SK-N-SH (cell line): ENCODE results near the gene RASGRF1. TPM values are rescaled to one million over a fixed set of nuclear protein-coding genes. Genes with fewer than 3 reads are reported as not detected.

Experiments used
- CTCF ChIA-PET: fragments of 300-600, 350-600 bp; formaldehyde crosslinking; extraction: SDS; loops from one replicate; lab custom pipeline; 2021; lab: Yijun Ruan, JAX
- POLR2A ChIA-PET: fragments of 350-600 bp; sonication (Branson Sonifier 250); formaldehyde crosslinking; extraction: SDS; loops from one replicate; lab custom pipeline; 2020; ENCODE audit warnings: antibody characterized with exemption, inconsistent platforms; lab: Yijun Ruan, JAX
- DNase-seq: peaks from one replicate; pipeline ENCODE4 v3.0.0; 2012
- H2AFZ ChIP-seq: fragments of 200-600 bp; sonication (generic); 2 replicates; pipeline ENCODE4 v1.8.1; 2016; ENCODE audit warnings: antibody characterized with exemption, mild to moderate bottlenecking, low read depth
- H3F3A ChIP-seq: fragments of 200-600 bp; sonication (generic); replicated peaks from 2 replicates; pipeline ENCODE3; 2016; ENCODE audit warnings: antibody characterized with exemption, mild to moderate bottlenecking; ENCODE audit not compliant: insufficient read depth
- H3K27ac ChIP-seq, 2 experiments: fragments of 200-500 bp in 1 of 2; fragments of 200-600 bp in 1 of 2; sonication (Bioruptor generic) in 1 of 2; sonication (generic), shearing (Covaris generic) in 1 of 2; 2 replicates each; pipeline versions ENCODE4 v1.5.1 to v1.6.1; 2014 to 2016; ENCODE audit warnings: low read depth in 2 of 2, inconsistent platforms in 1 of 2, low read length in 1 of 2, mild to moderate bottlenecking in 1 of 2, mixed read lengths in 1 of 2
- H3K27me3 ChIP-seq: fragments of 200-600 bp; sonication (generic), shearing (Covaris generic); 2 replicates; pipeline ENCODE4 v1.6.1; 2016; ENCODE audit warnings: mixed run types; ENCODE audit not compliant: insufficient read depth
- H3K36me3 ChIP-seq, 2 experiments: fragments of 200-500 bp in 1 of 2; fragments of 200-600 bp in 1 of 2; sonication (Bioruptor generic) in 1 of 2; sonication (generic) in 1 of 2; replicated peaks in 1 of 2; 2 replicates each; pipeline versions ENCODE3 to v1.5.1; 2014 to 2016; ENCODE audit warnings: low read length in 1 of 2, mild to moderate bottlenecking in 1 of 2; ENCODE audit not compliant: insufficient read depth in 2 of 2, control insufficient read depth in 1 of 2
- H3K4me1 ChIP-seq, 2 experiments: fragments of 200-500 bp in 1 of 2; fragments of 200-600 bp in 1 of 2; sonication (Bioruptor generic) in 1 of 2; sonication (generic), shearing (Covaris generic) in 1 of 2; 2 replicates each; pipeline versions ENCODE4 v1.5.1 to v1.6.1; 2014 to 2016; ENCODE audit warnings: low read depth in 1 of 2, low read length in 1 of 2, mixed run types in 1 of 2; ENCODE audit not compliant: insufficient read depth in 2 of 2, control insufficient read depth in 1 of 2
- H3K4me2 ChIP-seq: fragments of 200-600 bp; sonication (generic), shearing (Covaris generic); 2 replicates; pipeline ENCODE4 v1.6.1; 2017; ENCODE audit warnings: mixed run types
- H3K4me3 ChIP-seq, 2 experiments: fragments of 200-500 bp in 1 of 2; fragments of 200-600 bp in 1 of 2; sonication (Bioruptor generic) in 1 of 2; sonication (generic), shearing (Covaris generic) in 1 of 2; 2 replicates each; pipeline versions ENCODE4 v1.5.1 to v1.8.1; 2014 to 2016; ENCODE audit warnings: low read depth in 2 of 2, inconsistent platforms in 1 of 2, low read length in 1 of 2, mild to moderate bottlenecking in 1 of 2, mixed read lengths in 1 of 2, moderate library complexity in 1 of 2
- H3K79me2 ChIP-seq: fragments of 200-600 bp; sonication (generic); 2 replicates; pipeline ENCODE4 v1.8.1; 2017; ENCODE audit warnings: mild to moderate bottlenecking; ENCODE audit not compliant: insufficient read depth
- H3K9ac ChIP-seq: fragments of 200-600 bp; sonication (generic); 2 replicates; pipeline ENCODE4 v1.6.1; 2017; ENCODE audit warnings: mixed run types
- H3K9me2 ChIP-seq: fragments of 200-600 bp; sonication (generic); 2 replicates; pipeline ENCODE4 v1.6.1; 2017; ENCODE audit warnings: mixed run types
- H3K9me3 ChIP-seq: fragments of 200-600 bp; sonication (generic); 2 replicates; pipeline ENCODE4 v1.6.1; 2017; ENCODE audit warnings: mixed run types, mild to moderate bottlenecking, moderate library complexity
- H4K20me1 ChIP-seq: fragments of 200-600 bp; sonication (generic); 2 replicates; pipeline ENCODE4 v1.6.1; 2017; ENCODE audit warnings: mild to moderate bottlenecking, mixed run types; ENCODE audit not compliant: insufficient read depth
- CHD2 ChIP-seq: fragments of 150-350 bp; IDR thresholded peaks from 2 replicates; pipeline ENCODE4 v1.6.1; 2018; ENCODE audit warnings: low read length; ENCODE audit not compliant: partially characterized antibody
- ELF1 ChIP-seq: IDR thresholded peaks from 2 replicates; pipeline ENCODE4 v1.4.0; 2012
- EP300 ChIP-seq, 2 experiments: IDR thresholded peaks; 2 replicates each; pipeline versions ENCODE4 v1.4.0 to v1.6.1; 2012; ENCODE audit warnings: borderline replicate concordance in 1 of 2, low read depth in 1 of 2, low read length in 1 of 2
- FOXJ3 ChIP-seq: sonication (generic); formaldehyde crosslinking; IDR thresholded peaks from 2 replicates; pipeline ENCODE4 v1.5.1; 2020; ENCODE audit warnings: mild to moderate bottlenecking, missing genetic modification reagents
- FOXM1 ChIP-seq: IDR thresholded peaks from 2 replicates; pipeline ENCODE4 v1.4.0; 2012; ENCODE audit warnings: low read depth, mild to moderate bottlenecking
- GABPA ChIP-seq: IDR thresholded peaks from 2 replicates; pipeline ENCODE4 v1.4.0; 2012; ENCODE audit warnings: low read depth, mild to moderate bottlenecking
- JUND ChIP-seq: IDR thresholded peaks from 2 replicates; pipeline ENCODE4 v1.4.0; 2012
- MEF2A ChIP-seq: IDR thresholded peaks from 2 replicates; pipeline ENCODE4 v1.4.0; 2012; ENCODE audit warnings: low read depth, borderline replicate concordance
- POLR2AphosphoS5 ChIP-seq: IDR thresholded peaks from 2 replicates; pipeline ENCODE4 v1.6.1; 2012; ENCODE audit warnings: low read depth, low read length
- RAD21 ChIP-seq: IDR thresholded peaks from 2 replicates; pipeline ENCODE4 v1.6.1; 2012; ENCODE audit warnings: mild to moderate bottlenecking, low read length
- RXRA ChIP-seq: IDR thresholded peaks from 2 replicates; pipeline ENCODE4 v1.4.0; 2012; ENCODE audit warnings: low read depth, mild to moderate bottlenecking, borderline replicate concordance
- SMC3 ChIP-seq: IDR thresholded peaks from 2 replicates; pipeline ENCODE4 v1.6.1; 2012; ENCODE audit warnings: low read depth, low read length, improper control_type of control experiment
- TCF12 ChIP-seq: IDR thresholded peaks from 2 replicates; pipeline ENCODE4 v1.4.0; 2012
- YY1 ChIP-seq: IDR thresholded peaks from 2 replicates; pipeline ENCODE4 v1.4.0; 2012; ENCODE audit warnings: low read depth, mild to moderate bottlenecking
- WGBS: methylation state at CpG from one replicate; pipeline ENCODE4 v1.1.6; 2017; ENCODE audit warnings: low lambda C conversion rate; 5-methylcytosine and 5-hydroxymethylcytosine counted together
- polyA plus RNA-seq, 3 experiments: library from polyadenylated mRNA; depleted of rRNA; stranded (reverse); fragments of >200 nt; gene quantifications; 2 replicates each; pipeline ENCODE4 v1.2.3, GENCODE V29; 2012
- TF ChIP-seq, protein P1 (sequence below): IDR thresholded peaks from 2 replicates; pipeline ENCODE4 v1.4.0; 2012; ENCODE audit warnings: low read depth, borderline replicate concordance
- TF ChIP-seq, protein P2 (sequence below): IDR thresholded peaks from 2 replicates; pipeline ENCODE4; 2012
- TF ChIP-seq, protein P3 (sequence below): IDR thresholded peaks from 2 replicates; pipeline ENCODE4 v1.6.1; 2012; ENCODE audit warnings: mild to moderate bottlenecking, low read depth, low read length, moderate library complexity
- TF ChIP-seq, protein P4 (sequence below): fragments of 150-350 bp; IDR thresholded peaks from 2 replicates; pipeline ENCODE4 v1.6.1; 2016; ENCODE audit warnings: mild to moderate bottlenecking, low read depth, low read length
- TF ChIP-seq, protein P5 (sequence below): fragments of 150-350 bp; IDR thresholded peaks from 2 replicates; pipeline ENCODE4 v1.6.1; 2017; ENCODE audit warnings: antibody characterized with exemption, low read length, low read depth, borderline replicate concordance

Gene RASGRF1
- polyA plus RNA-seq, 1 of the 3 experiments (the other 2 are of a cell fraction): 0.10 TPM

DNA sequence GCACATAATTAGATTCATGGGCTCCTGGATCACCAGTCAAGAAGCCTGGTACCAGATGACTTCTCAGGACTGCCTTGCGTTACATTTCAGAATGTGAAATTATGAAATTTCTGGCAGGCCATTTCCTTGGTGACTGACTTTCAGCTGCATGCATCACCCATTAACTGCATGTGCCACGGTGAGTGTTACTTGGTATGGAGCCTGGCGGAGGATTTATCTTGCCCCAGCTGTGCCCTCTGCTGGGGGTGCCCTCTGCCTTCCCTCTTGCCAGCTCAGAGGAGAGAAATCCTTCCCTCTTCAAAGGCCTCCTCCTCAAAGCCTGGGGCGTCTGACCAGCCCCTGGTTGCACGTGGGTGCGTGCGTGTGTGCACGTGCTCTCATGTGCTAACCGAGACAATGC, 88.0 kb downstream of the RASGRF1 start:
- Histone ChIP-seq H3K4me2 (no peak overlapping the region), H3K36me3 (no peaks in the 10 kb centered on the region), H4K20me1 (no peaks in the 10 kb centered on the region), H3K9me3 (no peaks in the 10 kb centered on the region), H3F3A (no peaks in the 10 kb centered on the region), H2AFZ (no peak overlapping the region)
- WGBS: 95% methylated on average over 8 of the region's 9 CpGs
- TF ChIP-seq, protein P1, sequence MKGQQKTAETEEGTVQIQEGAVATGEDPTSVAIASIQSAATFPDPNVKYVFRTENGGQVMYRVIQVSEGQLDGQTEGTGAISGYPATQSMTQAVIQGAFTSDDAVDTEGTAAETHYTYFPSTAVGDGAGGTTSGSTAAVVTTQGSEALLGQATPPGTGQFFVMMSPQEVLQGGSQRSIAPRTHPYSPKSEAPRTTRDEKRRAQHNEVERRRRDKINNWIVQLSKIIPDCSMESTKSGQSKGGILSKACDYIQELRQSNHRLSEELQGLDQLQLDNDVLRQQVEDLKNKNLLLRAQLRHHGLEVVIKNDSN: no peak
- TF ChIP-seq SMC3: no peak
- no peak for TF ChIP-seq MEF2A
- TF ChIP-seq, protein P2, sequence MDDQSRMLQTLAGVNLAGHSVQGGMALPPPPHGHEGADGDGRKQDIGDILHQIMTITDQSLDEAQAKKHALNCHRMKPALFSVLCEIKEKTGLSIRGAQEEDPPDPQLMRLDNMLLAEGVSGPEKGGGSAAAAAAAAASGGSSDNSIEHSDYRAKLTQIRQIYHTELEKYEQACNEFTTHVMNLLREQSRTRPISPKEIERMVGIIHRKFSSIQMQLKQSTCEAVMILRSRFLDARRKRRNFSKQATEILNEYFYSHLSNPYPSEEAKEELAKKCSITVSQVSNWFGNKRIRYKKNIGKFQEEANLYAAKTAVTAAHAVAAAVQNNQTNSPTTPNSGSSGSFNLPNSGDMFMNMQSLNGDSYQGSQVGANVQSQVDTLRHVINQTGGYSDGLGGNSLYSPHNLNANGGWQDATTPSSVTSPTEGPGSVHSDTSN: no peak
- TF ChIP-seq, protein P3, sequence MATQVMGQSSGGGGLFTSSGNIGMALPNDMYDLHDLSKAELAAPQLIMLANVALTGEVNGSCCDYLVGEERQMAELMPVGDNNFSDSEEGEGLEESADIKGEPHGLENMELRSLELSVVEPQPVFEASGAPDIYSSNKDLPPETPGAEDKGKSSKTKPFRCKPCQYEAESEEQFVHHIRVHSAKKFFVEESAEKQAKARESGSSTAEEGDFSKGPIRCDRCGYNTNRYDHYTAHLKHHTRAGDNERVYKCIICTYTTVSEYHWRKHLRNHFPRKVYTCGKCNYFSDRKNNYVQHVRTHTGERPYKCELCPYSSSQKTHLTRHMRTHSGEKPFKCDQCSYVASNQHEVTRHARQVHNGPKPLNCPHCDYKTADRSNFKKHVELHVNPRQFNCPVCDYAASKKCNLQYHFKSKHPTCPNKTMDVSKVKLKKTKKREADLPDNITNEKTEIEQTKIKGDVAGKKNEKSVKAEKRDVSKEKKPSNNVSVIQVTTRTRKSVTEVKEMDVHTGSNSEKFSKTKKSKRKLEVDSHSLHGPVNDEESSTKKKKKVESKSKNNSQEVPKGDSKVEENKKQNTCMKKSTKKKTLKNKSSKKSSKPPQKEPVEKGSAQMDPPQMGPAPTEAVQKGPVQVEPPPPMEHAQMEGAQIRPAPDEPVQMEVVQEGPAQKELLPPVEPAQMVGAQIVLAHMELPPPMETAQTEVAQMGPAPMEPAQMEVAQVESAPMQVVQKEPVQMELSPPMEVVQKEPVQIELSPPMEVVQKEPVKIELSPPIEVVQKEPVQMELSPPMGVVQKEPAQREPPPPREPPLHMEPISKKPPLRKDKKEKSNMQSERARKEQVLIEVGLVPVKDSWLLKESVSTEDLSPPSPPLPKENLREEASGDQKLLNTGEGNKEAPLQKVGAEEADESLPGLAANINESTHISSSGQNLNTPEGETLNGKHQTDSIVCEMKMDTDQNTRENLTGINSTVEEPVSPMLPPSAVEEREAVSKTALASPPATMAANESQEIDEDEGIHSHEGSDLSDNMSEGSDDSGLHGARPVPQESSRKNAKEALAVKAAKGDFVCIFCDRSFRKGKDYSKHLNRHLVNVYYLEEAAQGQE: no peak
- no peak for TF ChIP-seq GABPA
- TF ChIP-seq RXRA: no peak
- TF ChIP-seq, protein P4, sequence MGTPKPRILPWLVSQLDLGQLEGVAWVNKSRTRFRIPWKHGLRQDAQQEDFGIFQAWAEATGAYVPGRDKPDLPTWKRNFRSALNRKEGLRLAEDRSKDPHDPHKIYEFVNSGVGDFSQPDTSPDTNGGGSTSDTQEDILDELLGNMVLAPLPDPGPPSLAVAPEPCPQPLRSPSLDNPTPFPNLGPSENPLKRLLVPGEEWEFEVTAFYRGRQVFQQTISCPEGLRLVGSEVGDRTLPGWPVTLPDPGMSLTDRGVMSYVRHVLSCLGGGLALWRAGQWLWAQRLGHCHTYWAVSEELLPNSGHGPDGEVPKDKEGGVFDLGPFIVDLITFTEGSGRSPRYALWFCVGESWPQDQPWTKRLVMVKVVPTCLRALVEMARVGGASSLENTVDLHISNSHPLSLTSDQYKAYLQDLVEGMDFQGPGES: no peak
- TF ChIP-seq RAD21: no peak
- TF ChIP-seq, protein P5, sequence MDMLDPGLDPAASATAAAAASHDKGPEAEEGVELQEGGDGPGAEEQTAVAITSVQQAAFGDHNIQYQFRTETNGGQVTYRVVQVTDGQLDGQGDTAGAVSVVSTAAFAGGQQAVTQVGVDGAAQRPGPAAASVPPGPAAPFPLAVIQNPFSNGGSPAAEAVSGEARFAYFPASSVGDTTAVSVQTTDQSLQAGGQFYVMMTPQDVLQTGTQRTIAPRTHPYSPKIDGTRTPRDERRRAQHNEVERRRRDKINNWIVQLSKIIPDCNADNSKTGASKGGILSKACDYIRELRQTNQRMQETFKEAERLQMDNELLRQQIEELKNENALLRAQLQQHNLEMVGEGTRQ: no peak
- TF ChIP-seq FOXM1: no peak
- no peak for TF ChIP-seq ELF1
- TF ChIP-seq TCF12: no peak
- TF ChIP-seq EP300 (IDR thresholded peaks at IDR 0.05; ENCODE audit: borderline replicate concordance in 1 of 2, low read depth in 1 of 2, low read length in 1 of 2): no peak
- TF ChIP-seq POLR2AphosphoS5: no peak
- TF ChIP-seq YY1: no peak
- no peak for TF ChIP-seq FOXJ3 (CRISPR knock-in tag)
- no peak for TF ChIP-seq CHD2
- no peak for TF ChIP-seq JUND
- TF ChIP-seq, all 33 proteins: peak for 0
- H3K27me3 ChIP-seq: no peaks in the 10 kb centered on the region
- H3K79me2 ChIP-seq: no peaks in the 10 kb centered on the region
- peaks cover 13 to 14% of the 10 kb centered on the region in 2 experiments; a peak in 2 of 4 replicates for H3K4me1 ChIP-seq
- no peak overlapping the region for H3K4me3 ChIP-seq
- DNase-seq: no peak
- H3K9me2 ChIP-seq: no peaks in the 10 kb centered on the region
- no peak overlapping the region for H3K27ac ChIP-seq
- ChIA-PET POLR2A (no interaction called here), CTCF (interaction anchor here (0.6 to 1.2 kb wide), 3 partner anchors 26 to 97 kb away, joined by 3 read pairs; no protein-coding TSS in a partner anchor)
- no peak overlapping the region for H3K9ac ChIP-seq
